ENCODE measurements around the gene MYO10. TPM values are rescaled to one million over a fixed set of nuclear protein-coding genes. Genes with fewer than 3 reads are reported as not detected.

Gene MYO10
- total RNA-seq, 2 donors from 2014 or later, result 24.7 to 77.0 TPM

DNA sequence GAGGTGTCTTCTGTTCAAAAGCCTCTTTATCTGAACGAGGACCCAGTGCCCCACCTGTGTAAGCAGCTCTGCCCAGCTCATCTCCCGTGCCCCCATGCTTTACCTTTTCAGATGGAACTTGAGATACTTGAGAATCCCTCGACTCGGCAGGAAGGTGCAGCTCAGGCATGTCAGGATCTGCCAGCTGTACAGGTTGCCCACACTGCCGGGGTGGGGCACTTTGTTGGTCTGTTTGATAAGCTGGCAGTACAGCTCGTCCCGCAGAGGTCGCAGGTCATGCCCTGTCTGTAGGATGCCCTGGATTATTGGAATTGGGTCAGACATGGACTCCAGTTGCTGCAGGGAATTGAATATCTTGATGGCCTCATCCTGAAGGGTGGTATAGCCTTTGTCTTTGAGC is 261.3 kb downstream of the MYO10 start:
- Histone ChIP-seq H3K4me1 (replicated peaks) (no peaks in the 10 kb centered on the region), H3K9me3 (no peaks in the 10 kb centered on the region), H3K4me3 (no peak overlapping the region), H3K27ac (no peak overlapping the region), H3K27me3 (replicated peaks; ENCODE audit: insufficient read depth) (no peaks in the 10 kb centered on the region), H3K36me3 (no peaks in the 10 kb centered on the region)
- 54% methylated on average over 8 of the region's 8 CpGs for WGBS
- intact Hi-C loops (cut with DNase I), result no loop called here
- DNase-seq (ENCODE audit: low spot score), result peak; percentile 36
- TF ChIP-seq POLR2A (IDR thresholded peaks at IDR 0.05) (no peak), POLR2AphosphoS5 (IDR thresholded peaks at IDR 0.05) (no peak)
- TF ChIP-seq, protein P1, sequence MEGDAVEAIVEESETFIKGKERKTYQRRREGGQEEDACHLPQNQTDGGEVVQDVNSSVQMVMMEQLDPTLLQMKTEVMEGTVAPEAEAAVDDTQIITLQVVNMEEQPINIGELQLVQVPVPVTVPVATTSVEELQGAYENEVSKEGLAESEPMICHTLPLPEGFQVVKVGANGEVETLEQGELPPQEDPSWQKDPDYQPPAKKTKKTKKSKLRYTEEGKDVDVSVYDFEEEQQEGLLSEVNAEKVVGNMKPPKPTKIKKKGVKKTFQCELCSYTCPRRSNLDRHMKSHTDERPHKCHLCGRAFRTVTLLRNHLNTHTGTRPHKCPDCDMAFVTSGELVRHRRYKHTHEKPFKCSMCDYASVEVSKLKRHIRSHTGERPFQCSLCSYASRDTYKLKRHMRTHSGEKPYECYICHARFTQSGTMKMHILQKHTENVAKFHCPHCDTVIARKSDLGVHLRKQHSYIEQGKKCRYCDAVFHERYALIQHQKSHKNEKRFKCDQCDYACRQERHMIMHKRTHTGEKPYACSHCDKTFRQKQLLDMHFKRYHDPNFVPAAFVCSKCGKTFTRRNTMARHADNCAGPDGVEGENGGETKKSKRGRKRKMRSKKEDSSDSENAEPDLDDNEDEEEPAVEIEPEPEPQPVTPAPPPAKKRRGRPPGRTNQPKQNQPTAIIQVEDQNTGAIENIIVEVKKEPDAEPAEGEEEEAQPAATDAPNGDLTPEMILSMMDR (IDR thresholded peaks at IDR 0.05), result no peak

DNA sequence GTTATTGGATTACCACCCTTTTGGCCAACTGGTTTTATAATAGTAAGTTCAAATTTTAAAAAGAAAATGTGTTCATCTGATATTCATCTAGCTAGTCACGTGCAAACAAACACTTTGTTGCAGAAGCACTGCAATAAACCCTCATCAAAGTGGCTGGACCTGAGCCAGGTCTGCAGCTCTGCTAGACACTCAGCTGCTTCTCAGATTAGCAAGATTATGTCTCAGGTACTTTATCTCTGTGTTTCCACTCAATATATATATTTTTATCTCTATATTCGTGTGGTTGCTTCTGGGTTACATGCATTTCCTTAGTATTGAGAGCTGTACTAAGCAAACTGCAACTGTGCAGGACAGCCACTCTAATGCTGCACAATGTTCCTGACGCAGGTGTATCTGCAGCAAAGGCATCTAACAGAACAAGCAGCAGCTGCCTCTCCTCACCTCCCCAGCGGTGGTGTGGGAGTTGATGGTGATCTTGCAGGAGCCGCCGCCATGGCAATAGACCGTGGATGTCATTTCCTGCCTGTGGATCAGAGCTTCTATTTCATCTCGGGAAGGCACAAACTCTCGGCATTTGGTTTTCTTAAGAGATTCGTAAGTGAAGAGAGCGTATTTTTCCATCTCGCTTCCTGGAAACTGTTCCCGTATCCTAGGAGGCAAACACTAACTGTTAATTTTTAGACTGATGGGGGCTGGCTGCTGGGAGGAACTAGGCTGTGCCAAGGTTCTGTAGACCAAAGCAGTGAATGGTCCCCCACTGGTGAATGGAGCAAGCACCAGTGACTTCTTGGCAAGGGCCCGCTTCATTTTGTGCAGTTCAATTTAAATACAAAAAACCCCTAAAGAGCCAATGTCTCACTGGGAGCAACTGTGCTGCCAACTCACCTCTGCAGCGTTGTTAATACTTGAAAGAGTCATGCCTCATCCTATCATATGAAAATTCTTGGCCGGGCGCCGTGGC is 262.6 kb downstream of the MYO10 start:
- Histone ChIP-seq H3K9me3 (no peaks in the 10 kb centered on the region), H3K27me3 (replicated peaks; ENCODE audit: insufficient read depth) (no peaks in the 10 kb centered on the region), H3K4me3 (no peak overlapping the region), H3K4me1 (replicated peaks) (no peaks in the 10 kb centered on the region), H3K27ac (no peak overlapping the region), H3K36me3 (no peaks in the 10 kb centered on the region)
- TF ChIP-seq POLR2AphosphoS5 (IDR thresholded peaks at IDR 0.05) (no peak), POLR2A (IDR thresholded peaks at IDR 0.05) (no peak)
- TF ChIP-seq, protein P1 (IDR thresholded peaks at IDR 0.05), result no peak
- intact Hi-C loops (cut with DNase I), result no loop called here
- DNase-seq (ENCODE audit: low spot score), result peak; percentile 34
- WGBS, result 70% methylated on average over 18 of the region's 18 CpGs

DNA sequence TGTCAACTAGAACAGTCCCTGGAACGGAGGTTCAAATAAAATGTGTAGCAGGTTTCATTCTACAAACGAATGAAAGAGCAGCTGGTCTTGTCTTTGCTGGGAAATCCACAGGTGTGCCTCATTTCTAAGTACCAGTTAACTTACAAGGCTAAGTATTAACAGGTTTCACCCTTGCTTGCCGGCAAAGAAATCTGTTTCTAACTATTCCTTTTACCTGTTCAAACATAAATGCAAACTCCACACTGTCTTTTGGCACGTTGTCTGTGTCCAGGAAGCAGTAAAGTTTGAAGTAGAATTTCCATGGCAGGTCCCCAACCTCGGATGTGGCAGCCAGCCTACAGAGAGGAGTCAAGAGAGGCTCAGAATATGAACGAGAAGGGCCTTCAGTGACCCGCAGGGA is 264.9 kb downstream of the MYO10 start:
- Histone ChIP-seq H3K27ac (no peak overlapping the region), H3K9me3 (no peaks in the 10 kb centered on the region), H3K4me1 (replicated peaks) (no peaks in the 10 kb centered on the region), H3K4me3 (no peak overlapping the region), H3K36me3 (no peaks in the 10 kb centered on the region), H3K27me3 (replicated peaks; ENCODE audit: insufficient read depth) (no peaks in the 10 kb centered on the region)
- no peak for DNase-seq (ENCODE audit: low spot score)
- intact Hi-C loops (cut with DNase I), result no loop called here
- WGBS, result 46% methylated on average over 7 of the region's 7 CpGs
- TF ChIP-seq POLR2AphosphoS5 (IDR thresholded peaks at IDR 0.05) (no peak), POLR2A (IDR thresholded peaks at IDR 0.05) (no peak)

DNA sequence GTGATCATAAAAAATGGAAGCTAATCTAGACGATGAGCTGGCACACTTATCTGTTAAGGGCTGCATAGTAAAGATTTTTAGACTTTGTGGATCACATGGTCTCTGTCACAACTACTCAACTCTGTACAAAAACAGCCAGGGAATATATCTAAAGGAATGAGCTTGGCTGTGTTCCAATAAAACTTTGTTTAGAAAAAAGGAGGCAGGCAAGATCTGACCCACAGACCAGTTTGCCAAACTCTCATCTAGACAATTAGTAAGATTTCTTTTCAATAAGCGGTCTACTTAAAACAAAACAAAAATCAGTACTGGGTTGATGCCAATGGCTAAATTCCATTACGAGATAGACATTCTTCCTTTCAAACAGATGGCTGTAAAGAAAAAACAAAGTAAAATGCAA is 266.3 kb downstream of the MYO10 start:
- 42% methylated on average over 3 of the region's 3 CpGs for WGBS
- TF ChIP-seq, protein P1 (IDR thresholded peaks at IDR 0.05), result no peak
- TF ChIP-seq POLR2A (IDR thresholded peaks at IDR 0.05) (no peak), POLR2AphosphoS5 (IDR thresholded peaks at IDR 0.05) (no peak)
- Histone ChIP-seq H3K27me3 (replicated peaks; ENCODE audit: insufficient read depth) (no peaks in the 10 kb centered on the region), H3K9me3 (no peaks in the 10 kb centered on the region), H3K27ac (no peak overlapping the region), H3K4me3 (no peak overlapping the region), H3K36me3 (no peaks in the 10 kb centered on the region), H3K4me1 (replicated peaks) (no peaks in the 10 kb centered on the region)
- intact Hi-C loops (cut with DNase I), result no loop called here
- no peak for DNase-seq (ENCODE audit: low spot score)

DNA sequence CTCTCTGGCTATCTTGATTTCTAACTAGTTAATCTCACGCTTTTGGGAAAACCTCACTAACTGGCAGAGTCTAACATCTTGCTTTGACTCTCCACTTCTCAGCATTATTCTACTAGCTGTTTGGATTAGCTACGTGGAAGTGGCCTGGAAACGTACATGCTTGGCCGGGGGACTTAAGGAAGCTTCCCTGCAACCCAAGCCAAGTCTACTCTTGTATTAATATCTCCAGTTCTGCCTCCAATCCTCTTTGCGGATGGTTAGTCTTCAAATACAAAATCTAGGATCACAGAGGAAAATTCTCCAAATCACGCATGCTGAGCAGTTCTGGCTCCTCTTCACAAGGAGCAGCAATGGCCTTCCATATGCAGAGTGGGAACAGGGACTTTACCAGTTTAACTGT is 267.5 kb downstream of the MYO10 start:
- H3K27me3 ChIP-seq (replicated peaks; ENCODE audit: insufficient read depth), result no peaks in the 10 kb centered on the region
- no peak overlapping the region for H3K4me3 ChIP-seq
- WGBS, result 98% methylated on average over 6 of the region's 6 CpGs
- intact Hi-C loops (cut with DNase I), result no loop called here
- no peaks in the 10 kb centered on the region for H3K9me3 ChIP-seq
- no peak for DNase-seq (ENCODE audit: low spot score)
- no peaks in the 10 kb centered on the region for H3K4me1 ChIP-seq (replicated peaks)
- TF ChIP-seq POLR2A (IDR thresholded peaks at IDR 0.05) (no peak), POLR2AphosphoS5 (IDR thresholded peaks at IDR 0.05) (no peak)
- TF ChIP-seq, protein P1 (IDR thresholded peaks at IDR 0.05), result no peak
- no peak overlapping the region for H3K27ac ChIP-seq
- no peaks in the 10 kb centered on the region for H3K36me3 ChIP-seq
